Stimulated activated CD8-positive, alpha-beta memory T cell treated with anti-CD3 and anti-CD28 coated beads, Interleukin-15, amount 100 ng/mL, for 4 hours (primary cell): ENCODE data around the gene RAD17.
"Not testable (repeated sequence)": the region's sequence is repeated elsewhere in the genome, so short reads cannot be mapped to it uniquely, and the experiment has no call there.

Experiments
- DNase-seq, 2 donors: peaks; one replicate each; pipeline ENCODE4 v3.0.0-alpha.2; 2020; ENCODE audit warnings: low read depth in 2 of 2

The RAD17 gene

GRCh38 chr5:69455428-69455988, 85.9 kb downstream of the RAD17 start:
- not testable (repeated sequence) for DNase-seq

GRCh38 chr5:69462170-69462569, 92.6 kb downstream of the RAD17 start:
- no peak for DNase-seq
